Sigmoid colon (tissue), 7 donors: Measurements from ENCODE around the gene VPS13D. TPM values are rescaled to one million over a fixed set of nuclear protein-coding genes. Genes with fewer than 3 reads are reported as not detected.

Source experiments
- DNase-seq: peaks from one replicate; pipeline ENCODE4 v3.0.0-alpha.2; 2019
- H3K27ac ChIP-seq, 4 donors: fragments of 200-600 bp; sonication (generic); one replicate each; pipeline ENCODE4 v1.5.1; 2016 to 2019; ENCODE audit warnings: mild to moderate bottlenecking in 1 of 4
- H3K27me3 ChIP-seq, 3 donors: fragments of 200-600 bp; sonication (generic); one replicate each; pipeline ENCODE4 v1.5.1; 2019; ENCODE audit warnings: mild to moderate bottlenecking in 1 of 3
- H3K36me3 ChIP-seq, 4 donors: fragments of 200-600 bp; sonication (generic); one replicate each; pipeline ENCODE4 v1.5.1; 2016 to 2019
- H3K4me1 ChIP-seq, 4 donors: fragments of 200-600 bp; sonication (generic); one replicate each; pipeline ENCODE4 v1.5.1; 2017 to 2019
- H3K4me3 ChIP-seq, 4 donors: fragments of 200-600 bp; sonication (generic); one replicate each; pipeline ENCODE4 v1.5.1; 2017 to 2019; ENCODE audit warnings: mild to moderate bottlenecking in 2 of 4, moderate library complexity in 1 of 4
- H3K9me3 ChIP-seq, 4 donors: fragments of 200-600 bp in 3 of 4; sonication (generic) in 3 of 4; one replicate each; pipeline versions ENCODE4 v1.5.1 to v1.6.1; 2013 to 2019
- EP300 ChIP-seq, 4 donors: sonication (generic); formaldehyde crosslinking; IDR thresholded peaks; one replicate each; pipeline ENCODE4 v1.6.1; 2017; ENCODE audit warnings: antibody characterized with exemption in 4 of 4
- POLR2A ChIP-seq, 2 donors: fragments of 450-650 bp; IDR thresholded peaks; one replicate each; pipeline ENCODE4 v1.6.1; 2016; ENCODE audit warnings: antibody characterized with exemption in 2 of 2, mild to moderate bottlenecking in 2 of 2, moderate library complexity in 2 of 2
- POLR2AphosphoS5 ChIP-seq, 4 donors: sonication (generic); formaldehyde crosslinking; IDR thresholded peaks; one replicate each; pipeline ENCODE4 v1.6.1; 2017; ENCODE audit warnings: antibody characterized with exemption in 4 of 4
- WGBS, 2 donors: extraction: QIAGEN DNeasy Blood & Tissue Kit; methylation state at CpG; one replicate each; pipeline ENCODE4 v1.1.7; 2013; 5-methylcytosine and 5-hydroxymethylcytosine counted together
- intact Hi-C: fragments of 100-400 bp; cut with DNase I; formaldehyde crosslinking; loops from one replicate; pipeline ENCODE4 v1.15.1; 2023
- polyA plus RNA-seq, 3 donors: library from polyadenylated mRNA; stranded (reverse); fragments of 200-250 nt; gene quantifications; one replicate each; pipeline ENCODE4 v1.2.3, GENCODE V29; 2013
- total RNA-seq, 4 donors: library from RNA; depleted of rRNA; stranded (reverse); fragments of >200 nt; gene quantifications; one replicate each; pipeline ENCODE4 v1.1.0, GENCODE V29; 2016
- TF ChIP-seq, protein P1 (sequence below), 4 experiments: fragments of 450-650 bp in 3 of 4; fragments of 200-600 bp in 1 of 4; IDR thresholded peaks; one replicate each; pipeline ENCODE4 v1.5.1; 2016 to 2019; ENCODE audit warnings: antibody characterized with exemption in 4 of 4, mild to moderate bottlenecking in 3 of 4, moderate library complexity in 2 of 4
- donor health status: healthy with polysubstance abuse.
- donor health status: Bipolar disorder and iron deficiency.
- donor health status: healthy.

VPS13D gene
- total and polyA plus RNA-seq, 7 donors, result 7.6 to 90.8 (median 49.7) TPM

GRCh38 chr1:12415038-12415466, 185.2 kb downstream of the VPS13D start:
- Histone ChIP-seq H3K9me3 (no peaks in the 10 kb centered on the region), H3K4me3 (no peak overlapping the region), H3K27me3 (no peaks in the 10 kb centered on the region), H3K27ac (no peak overlapping the region), H3K4me1 (peaks cover 0 to 3% (median under 1%) of the 10 kb centered on the region in 4 donors), H3K36me3 (peaks cover 0 to 47% (median 13%) of the 10 kb centered on the region in 4 donors)
- intact Hi-C loops, result no loop called here
- TF ChIP-seq POLR2A (IDR thresholded peaks at IDR 0.05) (no peak), EP300 (IDR thresholded peaks at IDR 0.05) (no peak), POLR2AphosphoS5 (IDR thresholded peaks at IDR 0.05) (no peak)
- TF ChIP-seq, protein P1, sequence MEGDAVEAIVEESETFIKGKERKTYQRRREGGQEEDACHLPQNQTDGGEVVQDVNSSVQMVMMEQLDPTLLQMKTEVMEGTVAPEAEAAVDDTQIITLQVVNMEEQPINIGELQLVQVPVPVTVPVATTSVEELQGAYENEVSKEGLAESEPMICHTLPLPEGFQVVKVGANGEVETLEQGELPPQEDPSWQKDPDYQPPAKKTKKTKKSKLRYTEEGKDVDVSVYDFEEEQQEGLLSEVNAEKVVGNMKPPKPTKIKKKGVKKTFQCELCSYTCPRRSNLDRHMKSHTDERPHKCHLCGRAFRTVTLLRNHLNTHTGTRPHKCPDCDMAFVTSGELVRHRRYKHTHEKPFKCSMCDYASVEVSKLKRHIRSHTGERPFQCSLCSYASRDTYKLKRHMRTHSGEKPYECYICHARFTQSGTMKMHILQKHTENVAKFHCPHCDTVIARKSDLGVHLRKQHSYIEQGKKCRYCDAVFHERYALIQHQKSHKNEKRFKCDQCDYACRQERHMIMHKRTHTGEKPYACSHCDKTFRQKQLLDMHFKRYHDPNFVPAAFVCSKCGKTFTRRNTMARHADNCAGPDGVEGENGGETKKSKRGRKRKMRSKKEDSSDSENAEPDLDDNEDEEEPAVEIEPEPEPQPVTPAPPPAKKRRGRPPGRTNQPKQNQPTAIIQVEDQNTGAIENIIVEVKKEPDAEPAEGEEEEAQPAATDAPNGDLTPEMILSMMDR (IDR thresholded peaks at IDR 0.05), result no peak
- DNase-seq, result no peak
- WGBS, 2 donors, result 73 to 78% methylated on average over 5 of the region's 5 CpGs

GRCh38 chr1:12416101-12416500, 186.3 kb downstream of the VPS13D start:
- H3K36me3 ChIP-seq, result peaks cover 0 to 47% (median 13%) of the 10 kb centered on the region in 4 donors
- no peak for TF ChIP-seq POLR2A (IDR thresholded peaks at IDR 0.05)
- no peak for TF ChIP-seq POLR2AphosphoS5 (IDR thresholded peaks at IDR 0.05)
- no peak for TF ChIP-seq EP300 (IDR thresholded peaks at IDR 0.05)
- TF ChIP-seq, protein P1 (IDR thresholded peaks at IDR 0.05), result no peak
- H3K9me3 ChIP-seq, result no peaks in the 10 kb centered on the region
- H3K4me3 ChIP-seq, result no peak overlapping the region
- no peaks in the 10 kb centered on the region for H3K4me1 ChIP-seq
- H3K27me3 ChIP-seq, result no peaks in the 10 kb centered on the region
- DNase-seq, result no peak
- H3K27ac ChIP-seq, result no peak overlapping the region
- WGBS, 2 donors, result 94 to 100% methylated on average over 1 of the region's 1 CpG
- intact Hi-C loops, result no loop called here

DNA sequence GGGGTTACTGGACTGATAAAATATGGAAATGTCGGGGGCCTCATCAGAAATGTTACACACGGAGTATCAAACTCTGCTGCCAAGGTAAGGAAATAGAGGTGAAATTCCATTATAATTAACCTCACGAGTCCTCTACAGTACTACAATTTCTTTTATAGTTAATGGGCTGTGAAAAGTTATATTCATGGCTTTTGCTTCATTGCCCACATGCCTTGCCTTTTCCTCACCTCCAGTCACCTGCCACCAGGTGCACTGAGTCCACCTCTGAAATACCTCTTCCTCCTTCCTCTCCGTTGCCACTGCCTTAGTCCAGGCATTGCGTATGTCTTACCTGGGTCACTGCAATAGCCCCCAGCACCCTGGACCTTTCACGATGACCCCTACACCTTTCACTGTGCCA, 186.9 kb downstream of the VPS13D start:
- H3K4me3 ChIP-seq, result no peak overlapping the region
- no peak for DNase-seq
- H3K27me3 ChIP-seq, result no peaks in the 10 kb centered on the region
- TF ChIP-seq POLR2AphosphoS5 (IDR thresholded peaks at IDR 0.05) (no peak), POLR2A (IDR thresholded peaks at IDR 0.05) (no peak), EP300 (IDR thresholded peaks at IDR 0.05) (no peak)
- TF ChIP-seq, protein P1 (IDR thresholded peaks at IDR 0.05), result no peak
- peaks cover 0 to 43% (median 13%) of the 10 kb centered on the region in 4 donors for H3K36me3 ChIP-seq
- WGBS, 2 donors, result 95 to 96% methylated on average over 6 of the region's 6 CpGs
- H3K9me3 ChIP-seq, result no peaks in the 10 kb centered on the region
- H3K4me1 ChIP-seq, result no peaks in the 10 kb centered on the region
- no peak overlapping the region for H3K27ac ChIP-seq
- intact Hi-C loops, result no loop called here

DNA sequence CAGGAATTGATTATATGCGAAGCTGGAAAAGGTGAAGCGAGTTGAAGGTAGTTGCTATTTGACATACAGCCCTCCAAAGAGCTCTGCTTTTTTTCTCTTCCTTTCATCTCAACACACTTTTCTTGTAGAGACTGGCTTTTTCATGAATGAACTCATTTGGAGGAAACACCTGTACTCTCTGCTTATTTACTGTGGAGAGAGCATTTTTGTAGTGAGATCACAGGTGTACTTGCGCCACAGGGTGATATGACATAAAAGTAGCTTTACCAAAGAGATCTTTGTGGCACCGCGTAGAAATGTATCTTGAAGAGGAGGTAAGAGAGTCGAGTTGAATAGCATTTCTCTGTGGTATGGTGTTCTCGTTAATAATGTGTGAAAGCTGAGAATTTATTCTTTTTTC, 187.6 kb downstream of the VPS13D start:
- Histone ChIP-seq H3K9me3 (no peaks in the 10 kb centered on the region), H3K27me3 (no peaks in the 10 kb centered on the region), H3K4me3 (no peak overlapping the region), H3K4me1 (no peaks in the 10 kb centered on the region), H3K27ac (no peak overlapping the region), H3K36me3 (peaks cover 0 to 40% (median 13%) of the 10 kb centered on the region in 4 donors)
- WGBS, 2 donors, result 90 to 96% methylated on average over 7 of the region's 7 CpGs
- TF ChIP-seq EP300 (IDR thresholded peaks at IDR 0.05) (no peak), POLR2A (IDR thresholded peaks at IDR 0.05) (no peak), POLR2AphosphoS5 (IDR thresholded peaks at IDR 0.05) (no peak)
- TF ChIP-seq, protein P1 (IDR thresholded peaks at IDR 0.05), result no peak
- DNase-seq, result no peak
- intact Hi-C loops, result no loop called here

GRCh38 chr1:12420171-12420570, 190.3 kb downstream of the VPS13D start:
- H3K4me1 ChIP-seq, result peaks cover 0 to 16% (median 14%) of the 10 kb centered on the region in 4 donors
- no peak overlapping the region for H3K27ac ChIP-seq
- no peak overlapping the region for H3K4me3 ChIP-seq
- no peaks in the 10 kb centered on the region for H3K27me3 ChIP-seq
- DNase-seq, result no peak
- TF ChIP-seq POLR2AphosphoS5 (IDR thresholded peaks at IDR 0.05), result no peak
- TF ChIP-seq POLR2A (IDR thresholded peaks at IDR 0.05), result no peak
- TF ChIP-seq EP300 (IDR thresholded peaks at IDR 0.05), result no peak
- TF ChIP-seq, protein P1 (IDR thresholded peaks at IDR 0.05), result no peak
- intact Hi-C loops, result no loop called here
- 64 to 68% methylated on average over 2 of the region's 2 CpGs for WGBS, 2 donors
- peaks cover 0 to 41% (median 13%) of the 10 kb centered on the region in 4 donors for H3K36me3 ChIP-seq
- no peaks in the 10 kb centered on the region for H3K9me3 ChIP-seq
